ENCODE measurements around the gene FAM53B.
"Not testable (repeated sequence)": the region's sequence is repeated elsewhere in the genome, so short reads cannot be mapped to it uniquely, and the experiment has no call there.

FAM53B gene

GRCh38 chr10:124748166-124748565, 4.0 kb upstream of the FAM53B start:
- peak overlapping the region; percentile 59 for H3K4me2 ChIP-seq
- no peak overlapping the region for H3K9ac ChIP-seq
- H3K79me2 ChIP-seq (ENCODE audit: insufficient read depth, low read depth) = no peaks in the 10 kb centered on the region
- H3K4me3 ChIP-seq (IDR thresholded peaks at IDR 0.05; ENCODE audit: insufficient read depth, low read depth, low read length) = no peak overlapping the region
- H3K36me3 ChIP-seq (ENCODE audit: insufficient read depth) = no peaks in the 10 kb centered on the region
- H3K27me3 ChIP-seq (ENCODE audit: insufficient read depth, low read depth) = no peaks in the 10 kb centered on the region
- TF ChIP-seq CTCF (conservative IDR thresholded peaks at IDR 0.05; ENCODE audit: low read depth, low read length) = no peak
- H4K20me1 ChIP-seq (ENCODE audit: insufficient read depth) = no peaks in the 10 kb centered on the region
- H3K4me1 ChIP-seq (ENCODE audit: low read depth, poor library complexity, severe bottlenecking) = peaks cover 47% of the 10 kb centered on the region
- no peak overlapping the region for H2AFZ ChIP-seq (ENCODE audit: low read depth)
- H3K27ac ChIP-seq = no peak overlapping the region; the same call in 1 of the 2 replicates

DNA sequence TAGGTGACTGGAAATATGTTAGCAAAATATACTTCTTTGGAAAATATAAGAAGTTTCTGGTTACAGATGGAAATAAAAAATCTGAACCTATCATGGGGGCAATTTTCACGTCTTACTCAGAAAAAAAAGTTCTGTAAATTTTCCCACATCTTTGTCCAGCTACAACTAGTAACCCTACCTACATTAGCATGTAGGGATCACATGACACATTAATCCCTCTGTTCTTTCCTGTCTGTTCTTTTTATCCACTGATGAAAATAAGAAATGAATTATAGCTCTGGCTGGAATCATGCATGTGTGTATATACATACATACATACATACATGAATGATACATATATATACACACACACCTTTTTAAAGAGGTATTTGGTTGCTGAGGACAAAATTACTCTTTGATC, 3.6 kb upstream of the FAM53B start:
- TF ChIP-seq CTCF (conservative IDR thresholded peaks at IDR 0.05; ENCODE audit: low read depth, low read length) = no peak
- Histone ChIP-seq H3K79me2 (ENCODE audit: insufficient read depth, low read depth) (peaks cover 2% of the 10 kb centered on the region; the same call in 1 of the 2 replicates), H4K20me1 (ENCODE audit: insufficient read depth) (no peaks in the 10 kb centered on the region), H3K27ac (no peak overlapping the region), H3K36me3 (ENCODE audit: insufficient read depth) (no peaks in the 10 kb centered on the region), H3K4me2 (peak overlapping the region; percentile 59; the same call in 1 of the 2 replicates), H3K4me3 (IDR thresholded peaks at IDR 0.05; ENCODE audit: insufficient read depth, low read depth, low read length) (no peak overlapping the region), H3K27me3 (ENCODE audit: insufficient read depth, low read depth) (no peaks in the 10 kb centered on the region), H3K9ac (no peak overlapping the region), H2AFZ (ENCODE audit: low read depth) (no peak overlapping the region), H3K4me1 (ENCODE audit: low read depth, poor library complexity, severe bottlenecking) (peaks cover 47% of the 10 kb centered on the region)

GRCh38 chr10:124746992-124747391, 2.8 kb upstream of the FAM53B start:
- Histone ChIP-seq H3K9ac (no peak overlapping the region), H3K4me2 (no peak overlapping the region), H4K20me1 (ENCODE audit: insufficient read depth) (no peaks in the 10 kb centered on the region), H3K79me2 (ENCODE audit: insufficient read depth, low read depth) (peaks cover 9% of the 10 kb centered on the region; the same call in 1 of the 2 replicates), H2AFZ (ENCODE audit: low read depth) (no peak overlapping the region), H3K4me3 (IDR thresholded peaks at IDR 0.05; ENCODE audit: insufficient read depth, low read depth, low read length) (no peak overlapping the region), H3K4me1 (ENCODE audit: low read depth, poor library complexity, severe bottlenecking) (peaks cover 55% of the 10 kb centered on the region), H3K27ac (no peak overlapping the region), H3K27me3 (ENCODE audit: insufficient read depth, low read depth) (no peaks in the 10 kb centered on the region), H3K36me3 (ENCODE audit: insufficient read depth) (no peaks in the 10 kb centered on the region)
- TF ChIP-seq CTCF (conservative IDR thresholded peaks at IDR 0.05; ENCODE audit: low read depth, low read length) = no peak

GRCh38 chr10:124746447-124746846, 2.3 kb upstream of the FAM53B start:
- H3K4me2 ChIP-seq; H3K27ac ChIP-seq; H3K9ac ChIP-seq; H3K27me3 ChIP-seq (ENCODE audit: insufficient read depth, low read depth); H3K36me3 ChIP-seq (ENCODE audit: insufficient read depth); H3K4me3 ChIP-seq (IDR thresholded peaks at IDR 0.05; ENCODE audit: insufficient read depth, low read depth, low read length); H4K20me1 ChIP-seq (ENCODE audit: insufficient read depth); H2AFZ ChIP-seq (ENCODE audit: low read depth): not testable (repeated sequence)
- peaks cover 60% of the 10 kb centered on the region for H3K4me1 ChIP-seq (ENCODE audit: low read depth, poor library complexity, severe bottlenecking)
- peaks cover 15% of the 10 kb centered on the region; the same call in 1 of the 2 replicates for H3K79me2 ChIP-seq (ENCODE audit: insufficient read depth, low read depth)

DNA sequence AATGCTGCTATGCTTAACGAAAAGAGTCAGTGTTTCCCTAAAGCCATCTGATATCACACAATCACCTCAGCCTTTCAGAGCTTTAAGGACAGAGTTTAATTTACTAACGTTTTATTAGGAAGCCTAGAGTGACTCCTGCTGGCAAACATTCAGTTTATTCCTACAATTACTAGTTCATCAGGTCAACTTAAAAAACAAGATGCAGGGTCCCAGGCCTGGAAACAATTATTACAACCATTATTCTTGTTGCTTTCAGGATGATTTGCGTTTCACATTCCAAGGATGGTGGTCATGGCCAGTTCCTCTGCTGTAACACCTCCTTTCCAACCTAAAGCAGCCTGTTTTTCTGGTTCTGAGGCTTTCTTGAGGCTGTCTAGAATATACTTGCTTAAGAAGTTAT, 1.5 kb upstream of the FAM53B start:
- Histone ChIP-seq H3K4me2 (no peak overlapping the region), H4K20me1 (ENCODE audit: insufficient read depth) (no peaks in the 10 kb centered on the region), H3K79me2 (ENCODE audit: insufficient read depth, low read depth) (peaks cover 15% of the 10 kb centered on the region; the same call in 1 of the 2 replicates), H3K9ac (no peak overlapping the region), H3K4me3 (IDR thresholded peaks at IDR 0.05; ENCODE audit: insufficient read depth, low read depth, low read length) (no peak overlapping the region), H3K27me3 (ENCODE audit: insufficient read depth, low read depth) (no peaks in the 10 kb centered on the region), H3K27ac (no peak overlapping the region), H2AFZ (ENCODE audit: low read depth) (no peak overlapping the region), H3K36me3 (ENCODE audit: insufficient read depth) (no peaks in the 10 kb centered on the region), H3K4me1 (ENCODE audit: low read depth, poor library complexity, severe bottlenecking) (peaks cover 68% of the 10 kb centered on the region)
- peak; percentile 42; the same call in 1 of the 2 replicates for TF ChIP-seq CTCF (conservative IDR thresholded peaks at IDR 0.05; ENCODE audit: low read depth, low read length)
